Endodermal cell (in vitro differentiated cells): ENCODE results near the gene COG7. TPM values are rescaled to one million over a fixed set of nuclear protein-coding genes. Genes with fewer than 3 reads are reported as not detected.

ENCODE experiments used
- DNase-seq: peaks from one replicate; pipeline ENCODE4 v3.0.0-alpha.2; 2017
- H3K27ac ChIP-seq: 2 replicates; pipeline ENCODE4 v1.5.1; 2013; ENCODE audit warnings: mild to moderate bottlenecking, low read depth, low read length, moderate library complexity
- H3K27me3 ChIP-seq: 2 replicates; pipeline ENCODE4 v1.6.1; 2013; ENCODE audit warnings: mild to moderate bottlenecking, low read length, moderate library complexity; ENCODE audit not compliant: insufficient read depth, control insufficient read depth, poor library complexity, severe bottlenecking
- H3K36me3 ChIP-seq: 2 replicates; pipeline ENCODE4 v1.7.0; 2013; ENCODE audit warnings: mild to moderate bottlenecking, low read length, moderate library complexity; ENCODE audit not compliant: control insufficient read depth, insufficient read depth
- H3K4me1 ChIP-seq: one replicate; pipeline ENCODE4 v1.7.0; 2013; ENCODE audit warnings: low read length; ENCODE audit not compliant: control insufficient read depth, insufficient read depth
- H3K4me3 ChIP-seq: 2 replicates; pipeline ENCODE4 v1.5.1; 2013; ENCODE audit warnings: mild to moderate bottlenecking, low read length, moderate library complexity
- H3K9ac ChIP-seq: 2 replicates; pipeline ENCODE4 v1.6.1; 2013; ENCODE audit warnings: mild to moderate bottlenecking, low read length, moderate library complexity; ENCODE audit not compliant: poor library complexity, severe bottlenecking; ENCODE audit errors: extremely low read depth
- H3K9me3 ChIP-seq: 2 replicates; pipeline ENCODE4 v1.6.1; 2013; ENCODE audit warnings: mild to moderate bottlenecking, low read length, moderate library complexity; ENCODE audit not compliant: control insufficient read depth
- H3K27ac Mint-ChIP-seq: 2 replicates; pipeline ENCODE4 v1.8.0; 2020; ENCODE audit warnings: mixed read lengths
- H3K27me3 Mint-ChIP-seq: 2 replicates; pipeline ENCODE4 v1.8.0; 2021; ENCODE audit warnings: mild to moderate bottlenecking, mixed read lengths; ENCODE audit not compliant: insufficient read depth
- H3K36me3 Mint-ChIP-seq: 2 replicates; pipeline ENCODE4 v1.8.0; 2020; ENCODE audit warnings: low read depth, mixed read lengths
- H3K4me1 Mint-ChIP-seq: 2 replicates; pipeline ENCODE4 v1.8.0; 2020; ENCODE audit warnings: mixed read lengths
- H3K4me3 Mint-ChIP-seq: 2 replicates; pipeline ENCODE4 v1.8.0; 2020; ENCODE audit warnings: mild to moderate bottlenecking, moderate library complexity, mixed read lengths
- H3K9me3 Mint-ChIP-seq: 2 replicates; pipeline ENCODE4 v1.8.0; 2020; ENCODE audit warnings: mild to moderate bottlenecking, mixed read lengths
- WGBS, 2 experiments: methylation state at CpG; one replicate each; pipeline versions ENCODE4 v1.1.5 to v1.1.7; 2013; ENCODE audit warnings: missing lambda C conversion rate in 2 of 2, mixed read lengths in 1 of 2; ENCODE audit not compliant: insufficient coverage in 1 of 2, insufficient read length in 1 of 2; 5-methylcytosine and 5-hydroxymethylcytosine counted together
- total RNA-seq, 2 donors: library from RNA; stranded (reverse); fragmentation: NEBNext Ultra II Directional in 1 of 2; extraction: Animal tissue kit (Norgen Biotek cat#: 25700) in 1 of 2; gene quantifications; 2 replicates in 1 of 2; 3 replicates in 1 of 2; pipeline ENCODE4 v1.2.1, GENCODE V29; 2021
- TF ChIP-seq, protein P1 (sequence below): fragments of 200-600 bp; sonication (generic); conservative IDR thresholded peaks from 2 replicates; pipeline ENCODE4 v1.5.0; 2021; ENCODE audit warnings: antibody characterized with exemption, mild to moderate bottlenecking

Gene COG7
- total RNA-seq, 2 donors from 2014 or later: 19.9 to 31.3 TPM

DNA sequence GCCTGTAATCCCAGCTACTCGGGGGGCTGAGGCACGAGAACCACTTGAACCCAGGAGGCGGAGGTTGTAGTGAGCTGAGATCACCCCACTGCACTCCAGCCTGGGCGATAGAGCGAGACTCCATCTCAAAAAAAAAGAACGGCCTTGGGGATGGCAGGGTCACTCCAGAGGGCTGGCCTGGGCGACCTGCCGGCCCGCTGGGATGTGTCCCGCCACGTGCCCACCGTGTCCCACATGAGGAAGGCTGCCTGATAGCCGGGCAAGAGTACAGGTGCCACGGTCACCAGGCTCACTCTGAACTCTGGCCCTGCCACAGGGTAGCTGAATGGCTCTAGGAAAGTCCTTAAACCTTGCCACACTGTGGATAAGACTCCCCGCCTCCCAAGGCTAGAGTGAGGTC lies 67.5 kb downstream of the COG7 start:
- 90 to 92% methylated on average over 12 to 15 of the region's 15 CpGs for WGBS, 2 experiments
- no peaks in the 10 kb centered on the region for H3K4me1 Mint-ChIP-seq
- no peak for DNase-seq
- TF ChIP-seq, protein P1, sequence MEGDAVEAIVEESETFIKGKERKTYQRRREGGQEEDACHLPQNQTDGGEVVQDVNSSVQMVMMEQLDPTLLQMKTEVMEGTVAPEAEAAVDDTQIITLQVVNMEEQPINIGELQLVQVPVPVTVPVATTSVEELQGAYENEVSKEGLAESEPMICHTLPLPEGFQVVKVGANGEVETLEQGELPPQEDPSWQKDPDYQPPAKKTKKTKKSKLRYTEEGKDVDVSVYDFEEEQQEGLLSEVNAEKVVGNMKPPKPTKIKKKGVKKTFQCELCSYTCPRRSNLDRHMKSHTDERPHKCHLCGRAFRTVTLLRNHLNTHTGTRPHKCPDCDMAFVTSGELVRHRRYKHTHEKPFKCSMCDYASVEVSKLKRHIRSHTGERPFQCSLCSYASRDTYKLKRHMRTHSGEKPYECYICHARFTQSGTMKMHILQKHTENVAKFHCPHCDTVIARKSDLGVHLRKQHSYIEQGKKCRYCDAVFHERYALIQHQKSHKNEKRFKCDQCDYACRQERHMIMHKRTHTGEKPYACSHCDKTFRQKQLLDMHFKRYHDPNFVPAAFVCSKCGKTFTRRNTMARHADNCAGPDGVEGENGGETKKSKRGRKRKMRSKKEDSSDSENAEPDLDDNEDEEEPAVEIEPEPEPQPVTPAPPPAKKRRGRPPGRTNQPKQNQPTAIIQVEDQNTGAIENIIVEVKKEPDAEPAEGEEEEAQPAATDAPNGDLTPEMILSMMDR: no peak
- H3K27me3 ChIP-seq: no peaks in the 10 kb centered on the region
- H3K4me1 ChIP-seq: no peaks in the 10 kb centered on the region
- H3K27ac Mint-ChIP-seq: no peak overlapping the region
- no peak overlapping the region for H3K4me3 ChIP-seq
- H3K27me3 Mint-ChIP-seq: no peaks in the 10 kb centered on the region
- H3K9ac ChIP-seq: no peak overlapping the region
- H3K36me3 Mint-ChIP-seq: peaks cover 13% of the 10 kb centered on the region
- H3K27ac ChIP-seq: no peak overlapping the region
- H3K36me3 ChIP-seq: peaks cover 12% of the 10 kb centered on the region
- no peaks in the 10 kb centered on the region for H3K9me3 ChIP-seq
- no peaks in the 10 kb centered on the region for H3K9me3 Mint-ChIP-seq
- H3K4me3 Mint-ChIP-seq: no peak overlapping the region

DNA sequence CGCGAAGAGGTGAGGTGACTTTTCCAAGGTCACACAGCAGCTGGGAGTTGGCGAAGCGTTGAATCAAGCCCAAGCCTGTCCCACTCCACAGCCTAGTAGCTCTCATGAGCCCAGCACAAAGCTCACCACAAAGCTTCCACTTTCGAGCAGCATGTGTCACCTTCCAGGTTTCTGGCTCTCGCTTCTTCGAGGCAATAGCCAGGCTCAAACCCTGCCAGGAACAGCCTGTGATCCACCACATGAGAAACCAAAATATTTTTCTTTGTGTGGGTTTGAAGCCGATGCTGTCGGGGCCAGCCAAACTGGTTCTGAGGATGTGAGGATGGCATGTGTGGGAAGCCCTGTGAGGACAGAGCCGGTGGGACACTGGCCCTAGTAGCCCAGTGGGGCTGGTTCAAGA lies 68.1 kb downstream of the COG7 start:
- no peaks in the 10 kb centered on the region for H3K4me1 ChIP-seq
- 96 to 100% methylated on average over 7 to 10 of the region's 10 CpGs for WGBS, 2 experiments
- H3K9me3 ChIP-seq: no peaks in the 10 kb centered on the region
- no peak overlapping the region for H3K9ac ChIP-seq
- TF ChIP-seq, protein P1: no peak
- H3K27ac Mint-ChIP-seq: no peak overlapping the region
- no peak overlapping the region for H3K4me3 ChIP-seq
- DNase-seq: no peak
- H3K27me3 ChIP-seq: no peaks in the 10 kb centered on the region
- H3K4me3 Mint-ChIP-seq: no peak overlapping the region
- H3K27ac ChIP-seq: no peak overlapping the region
- H3K36me3 Mint-ChIP-seq: peaks cover 12% of the 10 kb centered on the region
- peaks cover 12% of the 10 kb centered on the region for H3K36me3 ChIP-seq
- no peaks in the 10 kb centered on the region for H3K9me3 Mint-ChIP-seq
- no peaks in the 10 kb centered on the region for H3K27me3 Mint-ChIP-seq
- no peaks in the 10 kb centered on the region for H3K4me1 Mint-ChIP-seq

DNA sequence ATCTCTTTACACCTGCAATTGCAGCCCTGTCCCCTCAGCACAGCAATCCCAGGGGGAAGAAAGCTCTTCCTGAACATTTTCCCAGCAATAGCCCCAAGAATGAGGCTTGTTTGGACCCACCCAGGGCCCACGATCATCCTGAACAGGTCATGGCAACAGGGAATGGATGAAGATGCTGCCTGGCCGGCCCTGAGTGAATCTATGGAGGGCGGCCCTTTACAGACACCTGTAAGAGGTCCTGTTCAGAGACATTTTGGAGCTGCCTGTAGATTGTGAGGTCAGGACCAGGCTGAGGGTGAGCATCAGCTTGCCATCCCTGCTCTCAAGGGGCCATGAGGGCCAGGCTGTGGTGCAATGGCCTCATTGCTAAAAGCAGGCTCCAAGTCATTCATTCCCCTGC lies 69.1 kb downstream of the COG7 start:
- WGBS, 2 experiments: 84 to 100% methylated on average over 1 to 3 of the region's 3 CpGs

More for the DNA sequence above, 69.1 kb downstream of the COG7 start:
- Mint-ChIP-seq H3K4me3 (no peak overlapping the region), H3K36me3 (peaks cover 7% of the 10 kb centered on the region), H3K27ac (no peak overlapping the region), H3K4me1 (no peaks in the 10 kb centered on the region), H3K9me3 (no peaks in the 10 kb centered on the region), H3K27me3 (peaks cover 4% of the 10 kb centered on the region)
- DNase-seq: no peak
- TF ChIP-seq, protein P1: no peak
- H3K9ac ChIP-seq: no peak overlapping the region
- H3K36me3 ChIP-seq: peaks cover 4% of the 10 kb centered on the region
- H3K27me3 ChIP-seq: no peaks in the 10 kb centered on the region
- no peaks in the 10 kb centered on the region for H3K4me1 ChIP-seq
- H3K27ac ChIP-seq: no peak overlapping the region
- no peak overlapping the region for H3K4me3 ChIP-seq
- H3K9me3 ChIP-seq: no peaks in the 10 kb centered on the region
